ENCODE data around the gene PRSS21. TPM values are rescaled to one million over a fixed set of nuclear protein-coding genes. Genes with fewer than 3 reads are reported as not detected.

PRSS21 gene
- polyA plus RNA-seq, 1 of the 3 experiments (the other 2 are of a cell fraction) = not detected

GRCh38 chr16:2841606-2842339, 24.7 kb downstream of the PRSS21 start:
- H4K20me1 ChIP-seq (ENCODE audit: insufficient read depth) = no peaks in the 10 kb centered on the region
- H3K4me2 ChIP-seq = no peak overlapping the region
- POLR2A ChIA-PET = no interaction called here
- no peak overlapping the region for H2AFZ ChIP-seq (ENCODE audit: low read depth)
- H3K27me3 ChIP-seq (ENCODE audit: insufficient read depth) = no peaks in the 10 kb centered on the region
- CTCF ChIA-PET = interaction anchor here (0.5 to 2.4 kb wide), 4 partner anchors 18 to 79 kb away, joined by 3 to 11 read pairs (median 4); no protein-coding TSS in a partner anchor
- no peak overlapping the region for H3K4me3 ChIP-seq (ENCODE audit: low read depth in 2 of 2, low read length in 1 of 2)
- H3K9me2 ChIP-seq = no peaks in the 10 kb centered on the region
- TF ChIP-seq PBX3 (IDR thresholded peaks at IDR 0.05) = no peak
- TF ChIP-seq REST (IDR thresholded peaks at IDR 0.05; ENCODE audit: low read depth, low read length) = no peak
- no peak for TF ChIP-seq RFX5 (IDR thresholded peaks at IDR 0.05; ENCODE audit: low read length)
- TF ChIP-seq RCOR1 (IDR thresholded peaks at IDR 0.05; ENCODE audit: low read length) = no peak
- TF ChIP-seq GATA2 (CRISPR knock-in tag; IDR thresholded peaks at IDR 0.05) = no peak
- TF ChIP-seq NRF1 (IDR thresholded peaks at IDR 0.05; ENCODE audit: low read depth, low read length) = no peak
- no peak for TF ChIP-seq TAF1 (IDR thresholded peaks at IDR 0.05; ENCODE audit: borderline replicate concordance, low read depth, low read length)
- no peak for TF ChIP-seq USF1 (IDR thresholded peaks at IDR 0.05; ENCODE audit: borderline replicate concordance, low read depth)
- no peak for TF ChIP-seq GABPA (IDR thresholded peaks at IDR 0.05; ENCODE audit: low read depth)
- TF ChIP-seq SIN3A (IDR thresholded peaks at IDR 0.05; ENCODE audit: borderline replicate concordance, low read depth, low read length) = no peak
- no peak for TF ChIP-seq RAD21 (IDR thresholded peaks at IDR 0.05; ENCODE audit: low read length)
- no peak for TF ChIP-seq MXI1 (IDR thresholded peaks at IDR 0.05; ENCODE audit: low read depth, low read length)
- TF ChIP-seq CTCF (IDR thresholded peaks at IDR 0.05) = no peak
- no peak for TF ChIP-seq ZBTB33 (IDR thresholded peaks at IDR 0.05; ENCODE audit: borderline replicate concordance, low read depth)
- TF ChIP-seq MEF2A (IDR thresholded peaks at IDR 0.05; ENCODE audit: borderline replicate concordance, low read depth) = no peak
- no peak for TF ChIP-seq USF2 (IDR thresholded peaks at IDR 0.05; ENCODE audit: borderline replicate concordance, low read depth, low read length)
- TF ChIP-seq JUND (IDR thresholded peaks at IDR 0.05) = no peak
- TF ChIP-seq POLR2AphosphoS5 (IDR thresholded peaks at IDR 0.05; ENCODE audit: low read depth, low read length) = no peak
- no peak for DNase-seq
- no peaks in the 10 kb centered on the region for H3K79me2 ChIP-seq (ENCODE audit: insufficient read depth)
- H3K4me1 ChIP-seq (ENCODE audit: control insufficient read depth in 1 of 2, insufficient read depth in 2 of 2, low read depth in 1 of 2, low read length in 1 of 2) = no peaks in the 10 kb centered on the region; a peak in 1 of 4 replicates
- WGBS (ENCODE audit: low lambda C conversion rate) = 90% methylated on average over 6 of the region's 18 CpGs
- H3K27ac ChIP-seq (ENCODE audit: low read depth in 2 of 2, low read length in 1 of 2) = no peak overlapping the region
- H3F3A ChIP-seq (replicated peaks; ENCODE audit: insufficient read depth) = no peaks in the 10 kb centered on the region
- H3K9ac ChIP-seq = no peak overlapping the region
- no peaks in the 10 kb centered on the region for H3K36me3 ChIP-seq (replicated peaks in 1 of 2; ENCODE audit: control insufficient read depth in 1 of 2, insufficient read depth in 2 of 2, low read length in 1 of 2)
- no peaks in the 10 kb centered on the region for H3K9me3 ChIP-seq
